UCSD-AML1 (cell line): ENCODE data around the gene PPP1R9A.

Source experiments
- DNase-seq: peaks from one replicate; lab custom pipeline; 2025; ENCODE audit not compliant: unreplicated experiment; lab: John Stamatoyannopoulos, UW

The PPP1R9A gene

GRCh38 chr7:94908323-94909178 is 1.2 kb downstream of the PPP1R9A start:
- DNase-seq: no peak

- DNase-seq: no peak
Measured at GRCh38 chr7:94909179-94909466, 1.7 kb downstream of the PPP1R9A start.

GRCh38 chr7:94912085-94912484 is 4.7 kb downstream of the PPP1R9A start:
- no peak for DNase-seq

- no peak for DNase-seq
Measured at GRCh38 chr7:94913391-94913790, 6.0 kb downstream of the PPP1R9A start.

- DNase-seq: no peak
Measured at GRCh38 chr7:94921911-94922310, 14.5 kb downstream of the PPP1R9A start.

GRCh38 chr7:94922457-94922856 is 15.1 kb downstream of the PPP1R9A start:
- no peak for DNase-seq

- DNase-seq: no peak
Measured at GRCh38 chr7:94923412-94923811, 16.0 kb downstream of the PPP1R9A start.

- no peak for DNase-seq
Measured at GRCh38 chr7:94928168-94928707, 20.8 kb downstream of the PPP1R9A start.

- no peak for DNase-seq
Measured at GRCh38 chr7:94933256-94933990, 26.0 kb downstream of the PPP1R9A start.

GRCh38 chr7:94939395-94939794 is 32.0 kb downstream of the PPP1R9A start:
- no peak for DNase-seq

GRCh38 chr7:94940241-94940640 is 32.8 kb downstream of the PPP1R9A start:
- no peak for DNase-seq

- DNase-seq: no peak
Measured at GRCh38 chr7:94941844-94942632, 34.6 kb downstream of the PPP1R9A start.

GRCh38 chr7:94943134-94943533 is 35.7 kb downstream of the PPP1R9A start:
- DNase-seq: no peak

- DNase-seq: no peak
Measured at GRCh38 chr7:94949532-94949931, 42.1 kb downstream of the PPP1R9A start.

- no peak for DNase-seq
Measured at GRCh38 chr7:94955807-94956206, 48.4 kb downstream of the PPP1R9A start.

GRCh38 chr7:94957061-94957460 is 49.7 kb downstream of the PPP1R9A start:
- no peak for DNase-seq

GRCh38 chr7:94962661-94963060 is 55.3 kb downstream of the PPP1R9A start:
- no peak for DNase-seq

GRCh38 chr7:94969434-94970084 is 62.2 kb downstream of the PPP1R9A start:
- DNase-seq: no peak

- no peak for DNase-seq
Measured at GRCh38 chr7:94970085-94970576, 62.7 kb downstream of the PPP1R9A start.

GRCh38 chr7:94971051-94971867 is 63.9 kb downstream of the PPP1R9A start:
- no peak for DNase-seq
